GM12873 (cell line): ENCODE measurements around the gene SCGB1D1.

Experiments
- TF ChIP-seq, protein P1 (sequence below): IDR thresholded peaks from 2 replicates; pipeline ENCODE4 v1.5.1; 2012; ENCODE audit warnings: low read depth, mild to moderate bottlenecking, moderate library complexity, low read length, control low read depth; ENCODE audit not compliant: insufficient read depth; ENCODE audit errors: missing control alignments

The SCGB1D1 gene

DNA sequence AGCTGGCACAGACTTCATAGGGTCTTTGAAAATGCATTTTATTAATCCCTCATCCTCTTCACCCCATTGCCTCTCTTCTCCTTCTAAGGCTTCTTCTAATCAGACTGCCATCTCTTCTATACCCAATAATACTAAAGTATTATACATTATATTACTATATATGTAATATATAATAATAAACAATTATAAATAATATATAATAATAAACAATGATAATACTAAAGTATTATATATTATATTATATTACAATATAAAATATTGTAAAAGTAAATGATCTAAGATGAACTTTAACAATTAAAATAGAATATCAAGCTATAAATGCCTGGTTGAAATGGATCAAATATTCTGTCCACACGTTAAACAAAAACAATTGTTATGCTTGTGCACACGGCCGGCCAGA lies 31.5 kb downstream of the SCGB1D1 start:
- TF ChIP-seq, protein P1, sequence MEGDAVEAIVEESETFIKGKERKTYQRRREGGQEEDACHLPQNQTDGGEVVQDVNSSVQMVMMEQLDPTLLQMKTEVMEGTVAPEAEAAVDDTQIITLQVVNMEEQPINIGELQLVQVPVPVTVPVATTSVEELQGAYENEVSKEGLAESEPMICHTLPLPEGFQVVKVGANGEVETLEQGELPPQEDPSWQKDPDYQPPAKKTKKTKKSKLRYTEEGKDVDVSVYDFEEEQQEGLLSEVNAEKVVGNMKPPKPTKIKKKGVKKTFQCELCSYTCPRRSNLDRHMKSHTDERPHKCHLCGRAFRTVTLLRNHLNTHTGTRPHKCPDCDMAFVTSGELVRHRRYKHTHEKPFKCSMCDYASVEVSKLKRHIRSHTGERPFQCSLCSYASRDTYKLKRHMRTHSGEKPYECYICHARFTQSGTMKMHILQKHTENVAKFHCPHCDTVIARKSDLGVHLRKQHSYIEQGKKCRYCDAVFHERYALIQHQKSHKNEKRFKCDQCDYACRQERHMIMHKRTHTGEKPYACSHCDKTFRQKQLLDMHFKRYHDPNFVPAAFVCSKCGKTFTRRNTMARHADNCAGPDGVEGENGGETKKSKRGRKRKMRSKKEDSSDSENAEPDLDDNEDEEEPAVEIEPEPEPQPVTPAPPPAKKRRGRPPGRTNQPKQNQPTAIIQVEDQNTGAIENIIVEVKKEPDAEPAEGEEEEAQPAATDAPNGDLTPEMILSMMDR = no peak

DNA sequence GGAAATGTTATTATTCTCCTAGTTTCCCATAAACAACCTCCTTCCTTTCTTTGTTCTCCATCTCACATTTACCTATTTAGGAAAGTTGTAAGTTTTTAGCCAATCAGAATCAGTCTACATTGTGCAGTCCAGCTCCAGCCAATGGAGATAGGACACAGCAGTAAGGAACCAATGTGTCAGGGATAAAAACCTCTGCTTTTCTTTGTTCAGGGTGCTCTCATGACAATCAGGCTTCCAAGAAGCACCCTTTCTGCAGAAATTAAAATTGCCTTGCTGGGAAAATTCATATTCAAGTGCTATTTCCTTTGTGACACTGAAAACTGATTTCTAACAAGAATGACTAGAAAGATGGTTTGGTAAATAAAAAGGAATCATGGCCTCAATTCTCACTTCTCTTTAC lies 33.1 kb downstream of the SCGB1D1 start:
- TF ChIP-seq, protein P1 = no peak

DNA sequence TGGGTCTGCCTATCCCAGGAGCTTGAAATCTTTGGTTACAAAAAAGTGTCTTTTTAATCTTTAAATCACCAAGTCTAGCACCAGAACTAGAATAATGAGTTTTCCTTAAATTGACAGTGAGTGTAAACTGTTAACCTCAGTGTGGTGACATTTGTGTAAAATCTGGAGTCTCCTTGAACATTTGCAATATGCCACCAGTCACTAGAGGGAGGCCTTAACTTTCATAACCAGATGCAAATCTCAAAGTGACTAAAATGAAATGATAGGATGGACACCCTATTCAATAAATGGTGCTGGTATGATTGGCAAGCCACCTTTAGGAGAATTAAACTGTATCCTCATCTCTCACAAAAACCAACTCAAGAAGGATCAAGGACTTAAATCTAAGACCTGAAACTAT lies 43.7 kb downstream of the SCGB1D1 start:
- TF ChIP-seq, protein P1 = no peak

DNA sequence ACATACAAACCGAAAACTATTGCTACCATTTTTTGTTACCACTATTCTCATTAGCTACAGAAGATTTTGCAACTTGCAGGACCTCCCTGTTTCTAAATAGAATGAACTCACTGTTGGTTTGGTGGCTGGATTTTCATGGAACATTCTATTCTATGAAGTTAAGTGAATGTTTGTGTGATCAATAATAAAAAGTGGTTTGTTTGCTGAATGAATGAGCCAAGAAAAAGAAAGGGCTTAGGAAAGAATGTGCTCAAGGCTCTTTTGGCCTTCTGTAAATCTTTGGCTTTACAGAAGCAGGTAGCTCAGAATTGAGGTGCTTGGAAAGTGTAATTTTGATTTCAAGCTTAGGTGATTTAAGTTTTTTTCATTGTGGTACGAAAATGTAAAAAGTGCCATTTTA lies 46.2 kb downstream of the SCGB1D1 start:
- TF ChIP-seq, protein P1 = no peak

DNA sequence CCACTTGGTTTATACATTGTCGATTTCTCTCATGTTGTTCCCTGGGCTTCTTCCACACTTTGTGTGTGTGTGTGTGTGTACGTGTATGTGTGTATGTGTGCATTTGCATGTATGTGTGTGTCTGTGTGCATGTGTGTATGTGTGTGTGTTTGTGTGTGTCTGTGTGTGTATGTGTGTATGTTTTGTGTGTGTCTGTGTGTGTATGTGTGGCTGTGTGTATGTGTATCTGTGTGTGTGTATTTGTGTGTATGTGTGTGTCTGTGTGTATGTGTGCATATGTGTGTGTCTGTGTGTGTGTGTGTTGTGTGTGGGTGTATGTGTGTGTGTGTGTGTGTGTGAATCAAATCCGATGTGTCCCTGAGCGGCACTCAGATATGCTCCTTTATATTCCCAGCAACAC lies 47.5 kb downstream of the SCGB1D1 start:
- TF ChIP-seq, protein P1 = no peak

DNA sequence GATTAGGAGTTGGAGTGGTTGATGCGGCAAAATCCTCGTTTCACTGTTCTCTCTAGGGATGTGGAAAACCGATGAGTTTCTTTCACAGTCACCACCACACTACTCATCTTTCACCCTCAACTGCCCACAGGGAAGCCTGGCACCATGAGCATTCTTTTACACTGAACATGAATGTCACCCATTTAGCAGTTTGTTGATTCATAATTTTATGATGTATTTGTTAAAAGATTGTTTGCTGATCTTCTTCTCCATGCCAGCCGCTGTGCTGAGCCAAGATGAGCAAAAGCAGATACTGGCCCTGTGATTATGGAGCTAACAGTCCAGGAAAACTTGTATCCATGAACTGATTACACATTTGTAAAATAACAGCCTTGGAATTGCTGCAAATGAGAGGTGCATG lies 48.1 kb downstream of the SCGB1D1 start:
- TF ChIP-seq, protein P1 = no peak

DNA sequence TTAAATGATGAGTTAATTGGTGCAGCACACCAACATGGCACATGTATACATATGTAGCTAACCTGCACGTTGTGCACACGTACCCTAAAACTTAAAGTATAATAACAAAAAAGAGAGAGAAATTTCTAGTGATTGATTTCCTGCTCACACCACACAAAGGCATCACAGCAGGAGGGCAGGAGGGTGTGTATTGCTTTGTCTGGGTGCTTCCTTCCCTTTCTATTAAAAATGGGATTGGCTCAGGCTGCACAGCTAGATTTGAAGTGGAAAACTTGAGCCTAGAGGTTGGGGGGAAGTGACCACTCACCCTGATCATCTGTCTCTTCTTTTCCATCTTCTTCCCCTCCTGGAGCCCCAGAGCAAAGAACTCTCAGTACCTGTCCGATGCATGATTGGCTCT lies 51.1 kb downstream of the SCGB1D1 start:
- TF ChIP-seq, protein P1 = no peak
